ENCODE results near the gene SUGCT.

- TF ChIP-seq ZNF274 (IDR thresholded peaks at IDR 0.05; ENCODE audit: low read depth, low read length) (no peak), YY1 (IDR thresholded peaks at IDR 0.05; ENCODE audit: insufficient read depth, insufficient read length) (no peak)
Observed at GRCh38 chr7:40175725-40176510, 41.1 kb downstream of the SUGCT start.
